ENCODE results near the gene CUEDC1.

GRCh38 chr17:57948169-57948554 lies 7.0 kb downstream of the CUEDC1 start:
- TF ChIP-seq CTCF (IDR thresholded peaks at IDR 0.05) (no peak), POLR2A (IDR thresholded peaks at IDR 0.05) (no peak)

Measured in heart left ventricle (tissue), 13 donors.